Endothelial cell of umbilical vein (primary cell): ENCODE data around the gene MVK.

Source experiments
- EZH2 ChIP-seq: IDR thresholded peaks from 2 replicates; pipeline ENCODE4 v1.6.1; 2012; ENCODE audit warnings: borderline replicate concordance, low read depth, mild to moderate bottlenecking, moderate library complexity, low read length, inconsistent platforms; ENCODE audit not compliant: severe bottlenecking
- GATA2 ChIP-seq: IDR thresholded peaks from 2 replicates; pipeline ENCODE4 v1.7.0; 2011; ENCODE audit warnings: low read depth, mild to moderate bottlenecking, moderate library complexity, mixed read lengths, low read length; ENCODE audit not compliant: insufficient read length, insufficient read depth
- JUN ChIP-seq: IDR thresholded peaks from 2 replicates; pipeline ENCODE4 v1.6.1; 2011; ENCODE audit warnings: borderline replicate concordance, low read depth; ENCODE audit not compliant: insufficient read length, insufficient read depth
- MYC ChIP-seq: IDR thresholded peaks from one replicate; pipeline ENCODE4 v1.6.1; 2011; ENCODE audit warnings: mild to moderate bottlenecking, low read depth, low read length
- POLR2A ChIP-seq: IDR thresholded peaks from 2 replicates; pipeline ENCODE4 v1.6.1; 2012; ENCODE audit warnings: low read depth, mild to moderate bottlenecking, control low read depth, low read length
- POLR2AphosphoS5 ChIP-seq: IDR thresholded peaks from 2 replicates; pipeline ENCODE4 v1.6.1; 2012; ENCODE audit warnings: low read depth, mild to moderate bottlenecking, control low read depth, low read length, moderate library complexity; ENCODE audit not compliant: insufficient read depth
- TF ChIP-seq, protein P1 (sequence below), 2 donors: IDR thresholded peaks; 1 replicate in 1 of 2; 2 replicates in 1 of 2; pipeline ENCODE4 v1.5.1; 2011; ENCODE audit warnings: low read length in 2 of 2, mild to moderate bottlenecking in 2 of 2, moderate library complexity in 2 of 2, control low read depth in 1 of 2, inconsistent platforms in 1 of 2, low read depth in 1 of 2; ENCODE audit not compliant: insufficient read depth in 1 of 2; ENCODE audit errors: extremely low read depth in 1 of 2
- TF ChIP-seq, protein P2 (sequence below): IDR thresholded peaks from 2 replicates; pipeline ENCODE4 v1.6.1; 2011; ENCODE audit not compliant: insufficient read depth, insufficient read length

DNA sequence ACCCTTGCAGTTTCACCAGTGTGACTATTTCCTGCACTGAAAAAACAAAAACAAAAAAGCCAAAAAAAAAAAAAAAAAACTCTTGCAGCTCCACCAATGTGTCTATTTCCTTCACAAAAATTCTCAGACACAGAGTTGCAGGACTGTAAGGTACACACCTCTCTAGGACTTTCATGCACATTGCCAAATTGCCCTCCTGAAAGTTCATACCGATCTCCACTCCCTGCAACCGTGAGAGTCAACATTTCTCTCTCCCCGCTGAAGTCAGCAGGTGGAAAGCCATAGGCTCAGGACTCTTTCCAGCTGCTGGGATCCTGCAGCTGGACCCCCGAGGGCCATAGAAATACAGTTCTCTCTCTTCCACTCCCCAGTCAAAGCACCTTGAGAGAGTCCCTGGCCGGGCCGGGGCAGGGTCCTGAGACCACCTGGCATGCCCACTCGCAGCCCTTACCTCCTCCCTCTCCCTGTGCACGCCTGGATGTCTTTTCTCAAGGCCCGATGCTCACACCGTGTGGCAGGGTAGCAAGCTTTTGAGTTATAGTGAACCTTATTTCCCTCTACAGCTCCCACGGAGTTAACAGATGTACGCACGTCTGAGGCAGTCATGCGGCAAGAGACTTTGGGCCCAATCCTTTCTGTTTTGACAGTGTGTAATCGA, 23.9 kb upstream of the MVK start:
- TF ChIP-seq POLR2AphosphoS5 = no peak
- TF ChIP-seq, protein P1, sequence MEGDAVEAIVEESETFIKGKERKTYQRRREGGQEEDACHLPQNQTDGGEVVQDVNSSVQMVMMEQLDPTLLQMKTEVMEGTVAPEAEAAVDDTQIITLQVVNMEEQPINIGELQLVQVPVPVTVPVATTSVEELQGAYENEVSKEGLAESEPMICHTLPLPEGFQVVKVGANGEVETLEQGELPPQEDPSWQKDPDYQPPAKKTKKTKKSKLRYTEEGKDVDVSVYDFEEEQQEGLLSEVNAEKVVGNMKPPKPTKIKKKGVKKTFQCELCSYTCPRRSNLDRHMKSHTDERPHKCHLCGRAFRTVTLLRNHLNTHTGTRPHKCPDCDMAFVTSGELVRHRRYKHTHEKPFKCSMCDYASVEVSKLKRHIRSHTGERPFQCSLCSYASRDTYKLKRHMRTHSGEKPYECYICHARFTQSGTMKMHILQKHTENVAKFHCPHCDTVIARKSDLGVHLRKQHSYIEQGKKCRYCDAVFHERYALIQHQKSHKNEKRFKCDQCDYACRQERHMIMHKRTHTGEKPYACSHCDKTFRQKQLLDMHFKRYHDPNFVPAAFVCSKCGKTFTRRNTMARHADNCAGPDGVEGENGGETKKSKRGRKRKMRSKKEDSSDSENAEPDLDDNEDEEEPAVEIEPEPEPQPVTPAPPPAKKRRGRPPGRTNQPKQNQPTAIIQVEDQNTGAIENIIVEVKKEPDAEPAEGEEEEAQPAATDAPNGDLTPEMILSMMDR (IDR thresholded peaks at IDR 0.05; ENCODE audit: extremely low read depth in 1 of 2, insufficient read depth in 1 of 2, low read depth in 1 of 2, low read length in 2 of 2) = no peak
- TF ChIP-seq POLR2A = no peak
- no peak for TF ChIP-seq EZH2
- TF ChIP-seq, protein P2, sequence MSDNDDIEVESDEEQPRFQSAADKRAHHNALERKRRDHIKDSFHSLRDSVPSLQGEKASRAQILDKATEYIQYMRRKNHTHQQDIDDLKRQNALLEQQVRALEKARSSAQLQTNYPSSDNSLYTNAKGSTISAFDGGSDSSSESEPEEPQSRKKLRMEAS = no peak
- TF ChIP-seq GATA2 = no peak
- TF ChIP-seq JUN = no peak
- TF ChIP-seq MYC = no peak
